M059J (cell line): ENCODE measurements around the gene EXOG. TPM values are rescaled to one million over a fixed set of nuclear protein-coding genes. Genes with fewer than 3 reads are reported as not detected.

Experiments used
- DNase-seq: peaks from one replicate; pipeline ENCODE4 v3.0.0-alpha.2; 2012; ENCODE audit warnings: low read depth
- total RNA-seq: library from RNA; depleted of rRNA; stranded (reverse); fragments of >200 nt; shearing (Covaris generic); gene quantifications from 2 replicates; pipeline ENCODE4 v1.2.3, GENCODE V29; 2014; rRNA removed

EXOG gene, protein sequence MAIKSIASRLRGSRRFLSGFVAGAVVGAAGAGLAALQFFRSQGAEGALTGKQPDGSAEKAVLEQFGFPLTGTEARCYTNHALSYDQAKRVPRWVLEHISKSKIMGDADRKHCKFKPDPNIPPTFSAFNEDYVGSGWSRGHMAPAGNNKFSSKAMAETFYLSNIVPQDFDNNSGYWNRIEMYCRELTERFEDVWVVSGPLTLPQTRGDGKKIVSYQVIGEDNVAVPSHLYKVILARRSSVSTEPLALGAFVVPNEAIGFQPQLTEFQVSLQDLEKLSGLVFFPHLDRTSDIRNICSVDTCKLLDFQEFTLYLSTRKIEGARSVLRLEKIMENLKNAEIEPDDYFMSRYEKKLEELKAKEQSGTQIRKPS
- 6.5 and 6.8 TPM in 2 replicates for total RNA-seq

DNA sequence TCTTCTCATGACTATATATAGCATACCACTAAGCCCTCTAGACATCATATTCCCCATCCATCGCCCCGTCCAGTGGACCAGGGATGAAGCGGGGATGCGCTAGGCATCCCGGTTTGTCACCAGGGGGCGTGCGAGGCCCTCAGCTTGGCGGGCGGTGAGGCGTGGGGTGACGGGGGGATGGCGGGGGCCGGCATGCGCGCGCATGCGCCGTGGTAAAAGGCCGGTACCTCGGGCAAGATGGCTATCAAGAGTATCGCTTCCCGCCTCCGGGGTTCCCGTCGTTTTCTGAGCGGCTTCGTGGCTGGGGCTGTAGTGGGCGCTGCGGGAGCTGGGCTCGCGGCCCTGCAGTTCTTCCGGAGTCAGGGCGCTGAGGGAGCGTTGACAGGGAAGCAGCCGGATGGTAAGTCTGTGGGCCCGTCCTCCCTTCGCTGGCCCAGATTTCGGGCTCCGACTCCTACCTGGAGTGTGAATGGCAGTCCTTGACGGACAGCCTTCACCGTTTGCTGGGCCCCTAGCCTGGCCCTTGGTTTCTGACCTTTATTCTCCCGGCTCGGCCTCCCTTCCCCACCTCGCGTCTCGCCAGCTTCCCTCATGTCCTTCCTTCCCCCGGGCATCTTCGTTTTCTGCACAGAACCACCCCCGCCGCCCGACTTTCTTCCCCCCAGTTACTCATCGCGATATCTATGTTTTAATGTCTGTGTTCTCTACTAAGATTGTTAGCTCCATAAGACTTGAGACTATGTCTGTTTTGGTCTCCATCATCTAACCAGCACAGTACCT lies at the start of gene EXOG:
TSS of gene EXOG (plus strand) at position 210 of the 780 bp plus-strand sequence. CDS start at position 238, 28 bp downstream.
- DNase-seq: peak; percentile 85

DNA sequence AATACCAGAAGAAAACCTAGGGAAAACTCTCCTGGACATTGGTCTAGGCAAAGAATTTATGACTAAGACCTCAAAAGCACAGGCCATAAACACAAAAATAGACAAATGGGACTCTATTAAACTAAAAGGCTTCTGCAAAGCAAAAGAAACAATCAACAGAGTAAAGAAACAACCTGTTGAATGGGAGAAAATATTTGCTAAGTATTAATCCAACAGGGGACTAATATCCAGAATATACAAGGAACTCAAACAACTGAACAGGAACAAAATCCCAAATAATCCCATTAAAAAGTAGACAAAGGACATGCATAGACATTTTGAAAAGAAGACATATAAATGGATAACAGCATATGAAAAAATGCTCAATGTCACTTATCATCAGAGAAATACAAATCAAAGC lies 49.3 kb upstream of the EXOG start:
- no peak for DNase-seq

DNA sequence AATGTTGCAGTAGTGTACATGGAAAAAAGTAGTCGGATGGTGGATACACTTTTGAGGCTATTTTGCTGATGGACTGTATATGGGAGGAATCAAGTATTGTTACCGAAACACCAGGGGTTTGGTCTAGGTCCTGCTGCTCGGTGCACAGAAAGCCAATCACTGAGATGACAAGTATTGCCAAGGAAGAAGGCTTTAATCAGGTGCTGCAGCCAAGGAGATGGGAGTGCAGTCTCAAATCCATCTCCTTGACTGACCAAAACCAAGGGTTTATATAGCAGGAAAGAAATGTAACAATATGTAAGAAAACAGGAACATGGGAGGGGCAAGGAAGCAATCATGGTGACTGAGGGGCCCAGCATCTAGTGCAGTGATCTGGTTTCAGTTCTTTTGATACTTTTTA lies 45.3 kb upstream of the EXOG start:
- DNase-seq: no peak

DNA sequence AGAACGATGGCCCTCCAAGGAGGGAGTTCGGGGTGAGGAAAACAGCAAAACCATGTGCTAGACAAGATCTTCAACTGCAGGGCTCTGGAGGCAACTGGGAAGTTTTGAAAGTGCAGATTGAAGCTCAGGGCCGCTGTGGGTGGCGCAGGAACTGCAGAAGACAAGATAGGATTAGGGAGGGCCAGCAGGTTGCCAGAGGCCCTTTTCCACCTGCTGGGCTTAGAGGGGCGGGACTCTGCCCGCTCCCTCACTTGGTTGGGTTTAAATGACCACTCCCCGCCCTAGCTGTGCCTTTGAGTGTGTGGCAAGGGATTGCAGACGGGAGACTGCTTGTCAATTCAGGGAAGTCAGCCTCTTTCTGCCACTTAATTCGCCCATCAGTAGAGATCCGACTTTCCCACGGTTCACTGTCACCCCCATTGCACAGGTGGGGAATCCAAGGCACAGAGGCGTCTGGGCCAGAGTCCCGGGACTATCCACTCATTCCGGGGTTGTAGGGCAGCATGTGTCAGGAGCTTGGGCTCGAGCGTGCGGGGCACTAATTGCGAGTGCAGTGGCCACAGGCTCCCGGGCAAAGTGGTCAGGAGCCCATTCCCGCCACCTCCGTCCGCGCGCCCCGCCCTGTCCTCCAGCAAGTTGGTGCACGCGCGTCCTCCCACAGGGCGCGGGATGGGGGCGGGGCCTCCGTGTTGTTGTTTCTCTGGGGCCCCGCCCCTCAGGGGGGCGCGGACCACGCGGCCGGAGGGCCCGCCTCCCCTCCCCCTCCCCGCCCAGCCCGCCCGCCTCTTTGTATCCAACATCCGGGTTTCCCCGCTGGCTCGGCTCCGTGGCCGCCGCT lies 42.8 kb upstream of the EXOG start, which contains the start of gene ACVR2B:
TSS of gene ACVR2B (plus strand) at position 816 of the 838 bp plus-strand sequence. CDS start 433 bp downstream, outside the sequence.
- peak; percentile 62 for DNase-seq

DNA sequence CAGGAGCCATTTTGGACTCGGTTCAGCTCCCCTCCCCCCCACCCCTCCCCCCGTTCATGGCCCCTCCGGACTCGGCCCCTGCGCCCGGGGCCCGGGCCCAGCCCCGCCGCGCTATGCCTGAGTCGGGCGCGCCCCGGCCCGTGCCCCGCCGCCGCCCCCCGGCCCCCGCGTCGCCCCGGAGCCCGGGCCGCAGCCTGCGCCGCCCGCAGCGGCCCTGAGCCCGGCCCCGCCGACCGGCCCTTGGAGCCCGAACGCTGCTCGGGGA lies 42.3 kb upstream of the EXOG start:
- no peak for DNase-seq

DNA sequence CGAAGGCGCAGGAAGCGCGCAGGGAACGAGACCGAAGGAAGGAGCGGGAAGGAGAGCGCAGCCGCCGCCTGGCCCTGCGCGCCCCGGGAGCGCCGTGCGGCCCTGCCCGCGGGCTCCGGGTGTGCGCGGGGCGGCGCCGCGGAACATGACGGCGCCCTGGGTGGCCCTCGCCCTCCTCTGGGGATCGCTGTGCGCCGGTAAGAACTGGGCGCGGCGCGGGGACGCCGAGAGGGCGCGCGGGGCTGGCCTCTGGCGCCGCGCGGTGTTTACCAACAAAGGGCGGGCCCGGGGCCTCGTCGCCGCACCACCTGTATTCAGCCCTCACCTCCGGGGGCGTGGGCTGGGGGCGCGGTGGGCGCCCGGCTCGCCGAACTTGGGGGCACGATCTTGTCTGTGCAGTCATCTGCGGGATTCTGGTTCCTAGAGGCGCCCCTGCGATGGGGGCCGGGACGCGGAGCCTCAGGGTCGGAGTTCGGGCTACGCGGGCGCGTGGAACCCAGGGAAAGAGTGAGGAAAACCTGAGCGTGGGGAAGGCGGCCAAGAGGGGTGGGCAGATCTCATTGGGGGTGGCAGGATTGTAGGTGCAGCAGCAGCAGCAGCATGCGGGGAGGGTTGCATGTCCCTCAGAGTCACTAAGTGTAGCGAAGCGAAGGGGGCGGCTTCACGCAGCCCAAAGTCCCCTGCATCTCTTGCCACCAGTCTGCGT lies 41.8 kb upstream of the EXOG start:
- peak; percentile 12 for DNase-seq

DNA sequence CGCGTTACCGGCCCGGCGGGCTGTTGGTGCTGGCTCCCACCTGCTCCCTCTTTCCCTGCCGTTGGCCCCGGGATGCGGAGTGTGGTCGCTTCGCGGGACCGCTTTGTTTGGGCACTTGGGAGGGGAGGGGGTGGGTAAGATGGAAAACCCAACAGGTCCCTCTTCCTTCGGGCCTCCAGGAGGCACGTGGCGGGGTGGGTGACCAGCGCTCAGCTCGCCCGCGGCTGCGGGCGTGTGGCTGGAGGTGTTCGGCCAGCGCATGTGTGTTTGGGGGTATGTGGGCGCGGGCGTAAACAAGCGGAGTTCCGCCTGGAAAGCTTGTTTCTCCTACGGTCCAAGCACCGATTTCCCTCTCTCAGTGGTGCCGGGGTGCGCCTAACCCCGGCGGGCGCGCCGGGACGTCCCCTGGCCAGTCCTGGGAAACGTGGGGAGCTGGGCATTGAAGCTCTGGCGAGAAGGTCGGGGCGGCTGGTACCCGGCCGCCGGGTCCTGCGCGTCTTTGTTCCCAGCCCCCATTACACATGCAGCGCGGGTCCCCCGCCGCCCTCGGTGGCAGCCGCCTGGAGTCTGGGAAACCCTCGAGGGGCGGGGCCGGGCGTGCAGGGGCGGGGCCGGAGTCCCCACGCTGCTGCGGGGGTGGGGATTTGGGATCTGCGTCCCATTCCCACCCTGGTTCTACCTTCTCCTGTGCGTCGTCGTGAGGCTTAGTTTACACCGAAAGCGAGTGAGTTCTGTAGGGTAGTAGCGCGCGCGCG lies 41.1 kb upstream of the EXOG start:
- DNase-seq: peak; percentile 60

DNA sequence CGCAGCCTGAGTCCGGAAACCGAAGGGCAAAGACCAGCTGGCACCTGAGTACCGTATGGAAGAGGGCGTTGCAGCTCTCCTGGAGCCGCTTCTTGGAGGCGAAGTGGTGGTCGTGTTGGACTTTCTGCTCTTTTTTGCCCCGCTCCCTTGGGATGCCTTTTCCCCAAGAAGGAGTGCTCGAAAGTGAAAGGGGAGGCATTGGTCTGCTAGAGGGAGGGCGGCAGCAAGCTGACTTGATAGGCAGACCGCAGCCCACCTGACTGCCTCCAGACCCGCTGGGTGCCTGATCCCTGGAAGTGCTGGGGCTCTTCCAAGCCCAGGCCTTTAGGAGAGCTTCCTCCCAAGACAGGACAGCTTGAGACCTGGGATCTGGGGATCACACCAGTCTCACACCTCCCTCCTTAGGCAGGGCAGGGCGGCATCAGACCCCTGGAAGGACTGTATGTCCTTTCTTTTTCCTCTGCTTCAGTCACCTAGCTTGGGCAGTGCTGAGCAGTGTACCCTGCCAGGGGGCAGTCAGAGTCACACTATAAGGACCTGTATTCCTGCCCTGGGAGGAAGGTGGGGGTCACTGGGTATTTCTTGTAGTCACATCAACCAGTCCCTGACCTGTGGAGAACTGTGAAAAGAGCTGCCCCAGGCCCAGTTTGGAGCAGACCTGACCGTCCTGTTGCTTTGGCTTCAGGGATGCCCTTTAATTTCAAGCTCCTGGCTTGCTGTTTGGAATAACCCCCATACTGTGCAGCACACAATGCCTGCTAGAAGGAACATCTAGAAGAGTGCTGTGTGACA lies 40.3 kb upstream of the EXOG start:
- DNase-seq: no peak

DNA sequence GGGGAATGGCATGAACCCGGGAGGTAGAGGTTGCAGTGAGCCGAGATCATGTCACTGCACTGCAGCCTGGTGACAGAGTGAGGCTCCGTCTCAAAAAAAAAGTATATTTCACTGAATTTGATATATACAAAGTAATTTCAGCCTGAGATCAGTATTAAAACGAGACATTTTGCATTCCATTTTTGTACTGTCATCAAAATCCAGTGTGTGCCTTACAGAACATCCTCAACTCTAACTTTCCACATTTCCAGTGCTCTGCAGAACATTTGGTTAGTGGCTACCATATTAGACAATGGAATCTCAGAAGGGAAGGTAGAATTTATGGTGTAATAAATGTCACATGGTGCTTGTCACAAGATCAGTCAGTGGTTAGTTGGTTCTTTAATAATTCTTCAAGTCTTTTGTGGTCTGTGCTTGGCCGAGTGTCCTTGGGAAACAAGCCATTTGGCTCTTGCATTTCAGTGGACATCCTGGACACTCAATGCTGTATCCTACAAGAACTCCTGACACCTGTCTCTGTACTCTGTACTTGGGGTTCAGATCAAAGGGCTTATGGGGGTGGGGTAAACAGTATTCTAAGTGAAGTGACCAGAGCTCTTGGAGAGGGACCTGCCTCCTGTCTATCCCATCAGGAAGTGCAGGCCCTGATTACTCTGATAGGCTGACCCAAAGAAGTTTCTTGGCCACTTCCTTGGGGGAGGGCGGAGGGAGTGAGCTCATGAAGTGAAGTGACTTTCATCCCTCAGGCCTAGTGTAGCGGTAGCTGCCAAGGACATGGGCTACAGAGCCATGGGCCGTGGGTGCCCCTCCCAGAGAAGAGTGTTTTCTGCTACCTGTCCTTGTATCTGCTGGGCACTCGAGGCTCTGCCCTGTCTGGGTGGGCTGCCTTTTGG lies 38.8 kb upstream of the EXOG start:
- DNase-seq: peak; percentile 61

DNA sequence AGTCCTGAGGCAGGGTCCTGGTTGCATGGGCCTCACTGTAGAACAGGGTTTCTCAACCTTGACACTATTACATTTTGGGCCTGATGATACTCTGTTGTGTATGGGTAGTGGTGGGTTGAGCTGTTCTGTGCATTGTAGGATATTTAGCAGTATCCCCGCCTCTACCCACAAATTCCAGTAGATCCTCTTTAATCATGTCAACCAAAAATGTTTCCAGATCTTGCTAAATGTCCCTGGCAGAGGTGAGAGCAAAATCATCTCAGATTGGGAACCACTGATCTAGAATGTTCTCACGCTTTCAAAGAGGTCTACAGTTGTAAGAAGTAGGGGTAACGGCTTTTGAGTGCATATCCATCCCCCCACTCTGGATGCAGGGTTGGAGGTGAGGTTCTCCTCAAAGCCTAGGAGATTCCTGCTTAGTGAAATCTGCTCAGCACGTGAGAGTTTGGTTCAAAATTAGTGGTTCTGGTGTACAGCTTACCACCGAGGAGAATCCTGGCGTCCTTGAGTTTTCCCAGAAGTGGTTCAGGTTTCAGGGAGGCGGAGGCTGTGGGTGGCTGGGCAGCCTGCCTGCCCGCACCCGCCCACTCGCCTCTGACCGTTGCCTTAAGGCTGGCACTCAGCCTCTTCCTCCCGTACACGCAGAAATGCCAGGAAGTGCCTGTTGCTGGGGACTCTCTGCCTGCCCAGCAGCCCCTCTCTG lies 37.2 kb upstream of the EXOG start:
- DNase-seq: peak; percentile 78

DNA sequence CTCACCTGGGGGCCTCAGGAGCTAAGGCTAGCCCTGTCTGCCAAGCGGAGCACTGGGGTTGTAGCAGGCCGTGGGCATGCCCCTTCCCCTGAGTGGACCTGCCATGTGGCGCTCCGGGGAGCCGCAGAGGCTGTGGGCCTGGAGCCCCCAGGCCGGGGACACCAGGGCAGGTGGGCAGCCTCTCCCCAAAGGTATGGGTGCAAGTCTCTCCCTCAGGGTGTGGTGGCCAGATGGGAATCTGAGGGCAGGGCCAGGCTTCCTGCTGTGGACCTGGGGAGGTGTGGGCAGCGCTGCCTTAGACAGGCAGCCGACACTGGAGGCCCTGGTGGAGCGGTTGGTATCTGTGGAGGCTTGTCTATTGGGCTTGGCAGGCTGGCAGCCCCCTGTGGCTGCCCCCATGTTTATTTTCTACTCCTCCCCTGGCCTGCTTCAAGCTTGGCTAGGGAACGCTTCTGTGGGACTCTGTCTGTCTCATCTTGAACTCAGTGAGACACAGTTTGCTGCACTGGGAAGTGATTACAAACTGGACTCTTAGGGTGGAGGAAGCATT lies 36.6 kb upstream of the EXOG start:
- no peak for DNase-seq

DNA sequence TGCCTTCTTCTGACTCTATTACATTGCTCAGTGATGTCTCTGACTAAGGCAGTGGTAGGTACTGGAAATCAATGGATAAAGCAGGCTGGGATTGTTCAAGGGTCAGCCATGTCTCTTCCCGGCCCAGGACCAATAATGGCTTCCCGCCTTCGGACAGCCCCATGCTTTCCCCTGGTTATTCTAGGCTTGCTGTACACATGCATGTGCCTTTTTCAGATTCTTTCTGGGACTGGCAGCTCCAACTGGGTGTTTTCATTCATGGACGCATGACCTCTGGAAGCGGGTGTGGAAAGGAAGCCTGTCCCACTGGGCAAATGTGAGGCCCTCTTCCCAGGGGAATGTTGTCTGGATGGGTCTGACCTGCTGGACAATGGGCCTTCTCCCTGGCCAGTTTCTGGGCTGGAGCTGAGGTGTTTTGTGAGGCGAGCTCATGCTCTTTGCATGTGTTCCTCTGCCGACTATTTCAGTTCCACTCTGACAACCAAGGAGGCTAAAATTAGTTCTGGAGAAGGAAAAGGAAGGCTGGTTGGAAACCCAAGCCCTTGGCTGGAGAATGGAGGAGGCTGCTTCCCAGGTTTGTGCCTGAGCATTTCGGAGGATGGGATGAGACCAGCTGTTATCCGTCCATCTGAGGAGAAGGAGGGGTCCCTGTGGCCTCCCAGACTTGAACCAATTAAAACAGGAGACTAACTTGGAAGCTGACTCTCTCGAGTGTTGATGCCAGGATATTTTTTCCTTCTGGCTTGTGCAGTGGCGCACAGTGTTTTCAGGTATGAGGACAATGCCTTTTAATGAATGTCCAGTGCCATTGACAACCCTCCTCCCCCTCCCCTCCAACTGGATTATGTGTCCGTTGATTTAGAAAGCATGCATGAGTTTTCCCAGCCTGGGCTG lies 35.5 kb upstream of the EXOG start:
- DNase-seq: no peak

DNA sequence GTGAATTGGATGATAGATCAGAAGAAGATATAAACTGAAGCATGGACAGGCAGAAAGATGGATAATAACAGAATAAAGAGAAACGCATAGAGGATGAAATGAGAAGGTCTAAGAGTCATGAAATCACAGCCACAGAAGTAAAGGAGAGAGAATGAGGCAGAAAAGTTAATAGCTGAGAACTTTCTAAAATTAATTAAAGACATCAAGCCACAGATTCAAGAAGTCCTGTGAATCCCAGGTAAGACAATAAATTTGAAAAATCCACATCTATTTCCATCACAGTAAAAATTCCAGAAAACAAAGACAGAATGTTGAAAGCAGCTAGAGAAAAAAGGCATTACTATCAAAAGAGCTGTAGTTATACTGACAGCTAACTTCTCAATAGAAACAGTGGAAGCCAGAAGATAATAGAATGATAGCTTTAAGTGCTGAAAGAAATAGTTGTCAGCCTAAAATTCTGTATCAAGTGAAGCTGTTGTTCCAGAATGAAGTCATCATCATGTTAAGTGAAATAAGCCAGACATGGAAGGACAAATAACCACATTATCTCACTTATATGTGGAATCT lies 30.5 kb upstream of the EXOG start:
- DNase-seq: no peak

DNA sequence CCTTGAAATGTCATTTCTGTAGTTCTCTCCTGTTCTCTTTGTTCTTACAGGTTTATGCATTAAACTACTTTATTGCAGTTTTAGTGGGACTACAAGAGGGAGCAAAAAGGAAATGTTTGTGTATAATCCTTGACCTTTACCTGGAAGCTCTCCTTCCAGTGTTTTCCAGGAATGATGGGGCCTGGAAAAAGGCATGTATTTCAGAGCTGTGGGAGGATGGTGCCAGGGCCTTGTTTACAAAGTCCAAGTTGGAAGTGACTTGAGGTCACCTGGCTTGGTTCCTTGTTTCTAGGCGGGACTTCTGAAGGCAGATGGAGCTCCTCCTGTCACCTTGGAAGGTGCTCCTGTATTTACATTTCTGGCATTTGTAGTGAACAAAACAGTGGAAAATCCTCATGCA lies 27.4 kb upstream of the EXOG start:
- DNase-seq: no peak

DNA sequence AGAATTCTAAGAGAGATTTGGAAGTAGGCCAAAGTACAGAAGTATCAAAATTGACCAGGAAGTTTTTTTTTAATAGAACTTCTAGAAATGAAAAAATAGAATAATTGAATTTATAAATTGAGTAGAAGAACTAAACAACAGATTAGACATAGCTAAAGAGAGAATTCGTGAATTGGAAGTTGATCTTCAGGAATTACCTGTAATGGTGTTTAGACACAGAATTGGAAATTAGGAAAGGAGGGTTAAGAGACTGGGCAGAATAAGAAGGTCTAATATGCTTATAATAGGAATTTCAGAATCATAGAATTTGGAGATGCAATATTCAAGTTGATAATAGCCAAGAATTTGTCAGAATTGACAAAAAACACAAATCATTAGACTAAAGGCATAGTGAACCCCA lies 26.3 kb upstream of the EXOG start:
- DNase-seq: no peak

DNA sequence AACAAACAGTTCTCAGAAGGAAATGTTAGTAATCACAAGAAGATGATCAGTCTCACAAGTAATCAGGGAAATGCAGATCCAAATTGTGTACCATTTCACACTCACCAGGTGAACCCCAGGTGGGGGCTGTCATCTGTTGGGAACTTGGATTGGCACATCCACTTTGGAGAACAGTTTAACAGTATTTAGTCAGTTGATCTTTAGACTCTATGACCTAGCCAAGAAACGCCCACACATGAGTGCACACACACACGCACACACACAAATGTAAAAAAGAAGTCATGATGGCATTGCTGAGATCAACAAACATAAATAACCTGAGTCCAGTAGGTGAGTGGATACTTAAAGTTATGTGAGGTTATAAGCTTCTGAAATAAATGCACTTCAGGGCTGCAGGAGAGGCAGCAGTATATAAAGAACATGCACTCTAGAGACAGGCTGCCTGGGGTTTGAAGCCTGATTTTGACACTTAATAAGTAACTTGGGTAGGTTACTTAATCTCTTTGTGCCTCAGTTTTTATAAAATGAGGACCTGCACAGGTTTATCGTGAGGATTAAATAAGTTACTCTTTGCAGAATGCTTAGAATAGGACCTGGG lies 24.8 kb upstream of the EXOG start:
- no peak for DNase-seq
